Activated CD4-positive, CD25-positive, alpha-beta regulatory T cell treated with anti-CD3 and anti-CD28 coated beads, Interleukin-2, amount 50 U/mL, for 72 hours (primary cell): ENCODE measurements around the gene GPRC5B.
A peak's percentile ranks its signal among the peaks of the same experiment; 100 is the strongest.

Experiments
- DNase-seq: peaks from one replicate; pipeline ENCODE4 v3.0.0; 2021

The GPRC5B gene

DNA sequence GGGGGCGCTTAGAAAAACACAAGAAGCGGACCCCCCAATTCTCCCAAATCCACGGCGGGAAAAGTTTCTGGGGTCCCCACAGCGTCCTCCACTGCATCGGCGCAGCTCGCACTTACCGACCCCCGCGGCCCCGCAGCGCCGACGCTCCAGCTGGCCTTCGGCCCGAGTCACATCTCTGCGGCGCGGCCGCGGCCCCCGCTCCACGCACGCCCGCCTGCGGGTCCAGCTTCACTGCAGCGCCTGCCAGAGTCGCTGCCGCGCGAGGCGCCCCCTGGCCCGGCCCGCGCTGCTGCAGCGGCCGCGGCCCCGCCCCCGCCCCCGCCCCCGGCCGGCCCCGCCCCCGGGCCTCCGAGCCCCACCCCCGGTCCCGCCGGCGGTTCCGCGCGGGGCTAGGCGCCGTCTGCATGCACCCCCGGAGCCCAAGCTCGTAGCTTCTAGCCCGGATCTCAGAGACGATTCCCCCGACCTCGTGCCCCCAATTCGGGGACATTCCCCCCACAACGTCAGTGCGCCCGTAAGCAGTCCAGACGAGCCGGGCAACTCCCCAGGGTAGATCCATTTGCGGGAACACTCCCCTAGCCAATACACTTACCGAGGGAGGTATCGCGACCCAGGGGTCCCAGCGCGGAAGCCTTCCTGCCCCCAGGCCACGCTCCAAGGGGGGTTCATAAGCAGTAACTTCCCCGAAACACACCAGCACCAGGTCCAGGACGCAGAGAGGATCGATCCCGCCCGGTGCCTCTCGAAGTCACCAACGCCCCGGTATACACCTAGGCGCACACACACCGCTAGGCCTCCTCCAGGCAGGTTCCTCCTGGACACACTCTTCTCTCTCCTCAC is at the start of gene GPRC5B:
Gene GPRC5B (minus strand): TSS at position 238 of the 840 bp plus-strand sequence. CDS start 12,003 bp downstream, outside the sequence.
- DNase-seq: peak; percentile 41

GRCh38 chr16:19933740-19934139 is 49.1 kb upstream of the GPRC5B start:
- no peak for DNase-seq

DNA sequence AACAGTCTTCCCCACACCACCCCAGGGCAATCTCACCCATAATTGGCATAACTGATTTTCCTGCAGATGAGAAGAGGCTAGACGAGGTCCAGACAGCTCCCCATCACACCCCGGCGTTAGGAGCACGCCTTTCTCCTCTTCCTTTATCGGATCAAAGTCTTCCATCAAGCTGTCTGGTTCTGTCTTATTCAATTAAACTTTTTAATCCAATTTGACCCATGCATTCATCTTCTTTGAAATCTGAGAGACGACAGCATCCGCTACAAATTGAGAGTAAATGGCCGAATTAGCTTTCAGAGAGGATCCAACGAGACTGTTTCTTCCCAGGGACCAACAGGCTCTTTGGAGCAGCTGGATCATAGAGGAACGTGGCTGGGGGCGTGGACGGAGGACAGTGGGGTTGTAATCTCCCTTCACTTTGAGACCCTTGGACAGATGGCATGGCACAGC is 44.4 kb upstream of the GPRC5B start:
- DNase-seq: no peak

DNA sequence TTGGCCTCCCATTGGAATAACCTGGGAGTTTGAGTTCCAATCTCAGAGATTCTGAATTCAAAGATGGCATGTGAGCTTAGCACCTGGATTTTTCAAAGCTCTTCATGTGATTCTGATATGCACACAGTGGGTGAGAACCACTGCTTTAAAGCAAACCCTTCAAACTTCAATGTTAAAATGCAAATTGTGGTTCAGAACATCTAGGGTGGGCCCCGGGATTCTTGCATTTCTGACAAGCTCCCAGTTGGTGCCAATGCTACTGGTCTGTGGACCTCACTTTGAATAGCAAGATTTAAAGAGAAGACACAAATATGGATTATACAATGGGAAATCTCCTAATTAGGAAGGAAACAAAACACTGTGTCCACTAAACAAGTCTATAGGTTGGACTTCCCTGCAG is 43.8 kb upstream of the GPRC5B start:
- DNase-seq: no peak

GRCh38 chr16:19926449-19927390 is 42.1 kb upstream of the GPRC5B start:
- no peak for DNase-seq

- no peak for DNase-seq
Observed at GRCh38 chr16:19923396-19923795, 38.7 kb upstream of the GPRC5B start.

DNA sequence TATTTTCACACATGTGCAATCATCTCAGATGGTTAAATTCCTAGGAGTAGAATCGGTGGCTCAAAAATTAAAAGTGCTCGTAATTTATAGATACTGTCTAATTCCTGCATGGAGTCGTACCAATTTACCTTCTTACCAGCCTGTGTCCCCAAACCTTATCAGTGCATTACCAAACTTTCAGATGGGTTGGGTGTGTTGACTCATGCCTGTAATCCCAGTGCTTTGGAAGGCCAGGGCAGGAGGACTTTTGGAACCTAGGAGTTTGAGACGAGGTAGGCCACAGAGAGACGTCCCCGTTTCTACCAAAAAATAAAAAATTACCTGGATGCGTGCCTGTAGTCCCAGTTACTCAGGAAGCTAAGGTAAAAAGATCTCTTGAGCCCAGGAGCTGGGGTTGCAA is 34.5 kb upstream of the GPRC5B start:
- DNase-seq: no peak

DNA sequence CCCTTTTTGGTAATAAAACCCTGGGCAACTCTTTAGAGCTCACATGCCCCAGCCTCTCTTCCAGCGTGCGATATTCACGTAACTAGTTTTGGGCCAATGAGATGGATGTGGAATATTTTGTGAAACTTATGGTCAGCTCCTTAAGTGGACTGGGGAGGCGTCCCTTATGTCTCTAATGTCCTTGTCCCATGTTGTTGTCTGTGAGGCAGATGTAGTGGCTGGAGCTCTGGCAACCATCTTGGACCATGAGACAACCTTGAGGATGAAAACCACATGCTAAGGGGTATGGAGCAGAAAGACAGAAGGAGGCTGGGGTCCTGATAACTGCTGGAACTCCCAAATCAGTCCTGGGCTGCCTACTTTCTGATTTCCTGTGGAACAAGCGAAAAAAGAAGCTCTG is 31.4 kb upstream of the GPRC5B start:
- DNase-seq: no peak

- DNase-seq: no peak
Observed at GRCh38 chr16:19914877-19915276, 30.2 kb upstream of the GPRC5B start.

DNA sequence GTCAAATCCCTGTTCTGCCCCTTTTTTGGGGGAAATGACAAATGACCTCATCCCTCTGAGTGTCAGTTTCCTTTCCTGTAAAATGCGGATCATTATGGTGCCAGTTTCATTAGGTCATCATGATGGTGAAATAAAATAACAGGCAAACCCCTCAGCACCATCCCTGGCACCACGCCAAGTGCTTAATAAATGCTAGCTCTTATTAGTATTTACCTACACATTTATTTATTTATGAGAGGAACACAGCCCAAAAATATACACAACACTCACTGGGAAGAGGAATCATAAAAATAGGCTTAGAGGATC is 28.6 kb upstream of the GPRC5B start:
- DNase-seq: no peak

GRCh38 chr16:19912455-19913339 is 28.0 kb upstream of the GPRC5B start:
- DNase-seq: no peak

DNA sequence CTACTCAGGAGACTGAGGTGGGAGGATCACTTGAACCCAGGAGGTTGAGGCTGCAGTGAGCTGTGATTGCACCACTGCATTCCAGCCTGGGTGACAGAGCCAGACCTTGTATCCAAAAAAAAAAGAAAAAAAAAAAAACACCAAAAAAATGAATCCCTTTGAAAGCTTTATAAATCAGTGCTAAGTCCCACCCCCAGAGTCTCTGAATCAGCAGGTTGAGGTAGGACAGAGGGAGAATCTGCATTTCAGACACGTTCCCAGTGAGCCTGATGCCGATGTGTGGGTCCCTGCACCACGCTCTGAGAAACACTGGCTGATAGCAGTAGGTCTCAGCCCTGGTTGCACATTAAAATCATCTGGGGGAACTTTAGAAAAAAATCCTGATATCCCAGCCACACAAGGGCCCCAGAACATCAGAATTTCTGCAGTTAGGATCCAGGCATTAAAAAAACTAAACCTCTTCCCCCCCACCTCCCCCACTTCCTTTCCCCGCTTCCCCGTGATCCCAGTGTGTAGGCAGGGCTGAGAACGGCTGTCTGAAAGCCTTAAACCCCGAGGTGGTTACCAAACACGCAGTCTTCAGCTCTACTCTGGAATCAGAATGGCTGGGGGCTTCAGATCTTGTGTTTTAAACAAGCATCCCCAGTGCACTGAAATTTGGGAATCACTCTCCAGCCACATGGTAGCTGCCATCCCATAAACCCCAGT is 27.3 kb upstream of the GPRC5B start:
- no peak for DNase-seq

DNA sequence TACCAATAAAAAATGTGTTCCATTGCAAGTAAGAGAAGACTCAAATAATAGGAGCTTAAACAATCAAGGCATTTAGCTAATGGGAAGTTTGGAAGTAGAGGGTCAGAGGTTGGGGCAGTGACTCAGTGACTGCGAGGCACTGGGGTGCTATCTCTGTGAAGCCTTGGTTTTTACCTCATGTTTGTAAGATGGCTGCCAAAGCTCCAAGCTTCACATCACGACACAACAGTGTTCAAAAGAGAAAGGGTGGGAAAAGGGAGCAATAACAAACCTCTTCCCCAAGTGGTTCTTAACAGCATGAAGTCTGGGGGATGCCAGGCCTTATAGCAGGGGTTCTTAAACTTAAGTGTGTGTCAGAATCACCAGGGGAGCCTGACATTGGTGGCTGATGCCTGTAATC is 26.6 kb upstream of the GPRC5B start:
- DNase-seq: no peak

GRCh38 chr16:19909750-19910322 is 25.2 kb upstream of the GPRC5B start:
- no peak for DNase-seq

- no peak for DNase-seq
Observed at GRCh38 chr16:19908921-19909320, 24.3 kb upstream of the GPRC5B start.

- DNase-seq: peak; percentile 69
Observed at GRCh38 chr16:19907161-19907992, 22.7 kb upstream of the GPRC5B start.

- no peak for DNase-seq
Observed at GRCh38 chr16:19901164-19901563, 16.5 kb upstream of the GPRC5B start.

- DNase-seq: no peak
Observed at GRCh38 chr16:19899605-19899955, 14.9 kb upstream of the GPRC5B start.

DNA sequence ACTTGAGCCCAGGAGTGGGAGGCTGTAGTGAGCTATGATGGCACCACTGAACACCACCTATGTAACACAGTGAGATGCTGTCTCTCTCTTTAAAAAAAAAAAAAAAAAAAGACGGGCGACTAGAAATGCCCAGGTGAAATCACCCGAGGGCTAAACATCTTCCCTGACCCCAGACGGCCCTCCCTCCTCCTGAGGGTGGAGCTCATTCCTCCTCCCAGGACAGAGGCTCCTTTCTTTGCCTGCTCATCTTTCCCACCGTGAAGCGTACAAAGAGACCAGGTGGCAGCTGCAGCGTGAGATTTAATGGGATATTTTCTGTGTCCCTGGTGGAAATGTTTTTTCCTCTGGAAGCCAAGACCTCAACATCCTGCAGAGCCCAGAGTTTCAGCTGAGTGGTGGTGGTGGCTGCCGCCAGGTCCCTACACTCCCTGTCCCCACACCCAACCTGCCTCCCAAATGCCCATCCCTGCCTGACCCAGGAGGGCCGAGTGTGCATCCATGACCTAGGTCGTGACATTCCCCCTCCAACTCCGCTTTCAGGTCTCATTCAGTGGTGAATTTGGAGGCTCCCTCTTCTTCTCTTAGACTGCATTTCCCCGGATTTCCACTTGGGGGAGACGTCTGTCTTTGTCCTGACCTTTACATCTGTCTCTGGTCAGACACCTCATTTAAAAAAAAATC is 14.4 kb upstream of the GPRC5B start:
- no peak for DNase-seq

GRCh38 chr16:19898166-19898565 is 13.5 kb upstream of the GPRC5B start:
- DNase-seq: no peak
